Left ventricle myocardium inferior (tissue), 1 donor: ENCODE data around the gene NDUFAF5. TPM values are rescaled to one million over a fixed set of nuclear protein-coding genes. Genes with fewer than 3 reads are reported as not detected.
"Not testable (repeated sequence)": the region's sequence is repeated elsewhere in the genome, so short reads cannot be mapped to it uniquely, and the experiment has no call there.

Experiments
- DNase-seq: peaks from one replicate; pipeline ENCODE4 v3.0.0-alpha.2; 2020
- H3K27ac ChIP-seq: fragments of 200-600 bp; replicated peaks from 2 replicates; pipeline ENCODE4 v1.8.0; 2021
- H3K27me3 ChIP-seq: fragments of 200-600 bp; 2 replicates; pipeline ENCODE4 v1.8.0; 2021; ENCODE audit warnings: low read depth
- H3K36me3 ChIP-seq: fragments of 200-600 bp; 2 replicates; pipeline ENCODE4 v1.8.0; 2021
- H3K4me1 ChIP-seq: fragments of 200-600 bp; 2 replicates; pipeline ENCODE4 v1.8.0; 2021
- H3K4me3 ChIP-seq: fragments of 200-600 bp; 2 replicates; pipeline ENCODE4 v1.8.0; 2021; ENCODE audit warnings: mild to moderate bottlenecking, moderate library complexity
- H3K9me3 ChIP-seq: fragments of 200-600 bp; replicated peaks from 2 replicates; pipeline ENCODE4 v1.8.0; 2021
- CTCF ChIP-seq: fragments of 200-600 bp; IDR thresholded peaks from 2 replicates; pipeline ENCODE4 v1.8.0; 2021; ENCODE audit warnings: antibody characterized with exemption, mild to moderate bottlenecking, borderline replicate concordance
- intact Hi-C: fragments of 100-400 bp; cut with micrococcal nuclease; formaldehyde crosslinking; loops from one replicate; pipeline ENCODE4 v1.11.0; 2022
- total RNA-seq: library from RNA; stranded (reverse); fragmentation: NEBNext Ultra II Directional; extraction: Animal tissue kit (Norgen Biotek cat#: 25700); gene quantifications from one replicate; pipeline ENCODE4 v1.2.1, GENCODE V29; 2021
- donor health status: DM: no; HTN: yes; CAD: no; lungs with severe emphysema.

Gene NDUFAF5
- total RNA-seq, 1 donor from 2014 or later: 60.2 TPM

GRCh38 chr20:13755809-13756208 lies 29.0 kb upstream of the NDUFAF5 start:
- H3K9me3 ChIP-seq: no peaks in the 10 kb centered on the region
- intact Hi-C loops: no loop called here
- H3K27ac ChIP-seq: no peak overlapping the region
- no peak overlapping the region for H3K4me3 ChIP-seq
- peaks cover 48% of the 10 kb centered on the region for H3K36me3 ChIP-seq
- no peaks in the 10 kb centered on the region for H3K4me1 ChIP-seq
- TF ChIP-seq CTCF: no peak
- no peak for DNase-seq
- H3K27me3 ChIP-seq: no peaks in the 10 kb centered on the region

GRCh38 chr20:13756551-13756950 lies 28.3 kb upstream of the NDUFAF5 start:
- TF ChIP-seq CTCF: no peak
- no peak overlapping the region for H3K27ac ChIP-seq
- no peaks in the 10 kb centered on the region for H3K9me3 ChIP-seq
- H3K27me3 ChIP-seq: no peaks in the 10 kb centered on the region
- DNase-seq: no peak
- H3K4me3 ChIP-seq: no peak overlapping the region
- H3K4me1 ChIP-seq: no peaks in the 10 kb centered on the region
- intact Hi-C loops: no loop called here
- peaks cover 47% of the 10 kb centered on the region for H3K36me3 ChIP-seq

- H3K36me3 ChIP-seq: peaks cover 52% of the 10 kb centered on the region
- H3K4me3 ChIP-seq: no peak overlapping the region
- no peaks in the 10 kb centered on the region for H3K27me3 ChIP-seq
- no peak overlapping the region for H3K27ac ChIP-seq
- no peaks in the 10 kb centered on the region for H3K9me3 ChIP-seq
- no peak for DNase-seq
- no peaks in the 10 kb centered on the region for H3K4me1 ChIP-seq
- no peak for TF ChIP-seq CTCF
- intact Hi-C loops: no loop called here
These were observed 25.9 kb upstream of the NDUFAF5 start for GRCh38 chr20:13758884-13759283.

- peaks cover 65% of the 10 kb centered on the region for H3K36me3 ChIP-seq
- H3K27me3 ChIP-seq, intact Hi-C loops: not testable (repeated sequence)
These were observed 24.3 kb upstream of the NDUFAF5 start for GRCh38 chr20:13760451-13760946.

GRCh38 chr20:13765299-13765698 lies 19.5 kb upstream of the NDUFAF5 start:
- Histone ChIP-seq H3K4me3 (no peak overlapping the region), H3K36me3 (peaks cover 71% of the 10 kb centered on the region)

More at GRCh38 chr20:13760451-13760946, 24.3 kb upstream of the NDUFAF5 start:
- not testable (repeated sequence) for H3K9me3 ChIP-seq, H3K4me3 ChIP-seq, H3K4me1 ChIP-seq, DNase-seq, H3K27ac ChIP-seq

More at GRCh38 chr20:13765299-13765698, 19.5 kb upstream of the NDUFAF5 start:
- Histone ChIP-seq H3K9me3 (peaks cover 12% of the 10 kb centered on the region), H3K27ac (no peak overlapping the region), H3K4me1 (no peaks in the 10 kb centered on the region), H3K27me3 (no peaks in the 10 kb centered on the region)
- no peak for TF ChIP-seq CTCF
- intact Hi-C loops: no loop called here
- no peak for DNase-seq
